NB4 (cell line): ENCODE results near the gene PNPLA7.
"Not testable (repeated sequence)": the region's sequence is repeated elsewhere in the genome, so short reads cannot be mapped to it uniquely, and the experiment has no call there.

Experiments
- DNase-seq: peaks from one replicate; pipeline ENCODE4 v3.0.0; 2010; ENCODE audit warnings: low read depth
- H3K4me3 ChIP-seq: one replicate; pipeline ENCODE4 v1.5.1; 2011; ENCODE audit warnings: mild to moderate bottlenecking, low read depth, low read length, moderate library complexity
- CTCF ChIP-seq: IDR thresholded peaks from one replicate; pipeline ENCODE4 v1.5.1; 2012; ENCODE audit warnings: low read depth, low read length
- MAX ChIP-seq: IDR thresholded peaks from 2 replicates; pipeline ENCODE4 v1.6.1; 2011; ENCODE audit warnings: low read depth, low read length
- MYC ChIP-seq: IDR thresholded peaks from 2 replicates; pipeline ENCODE4 v1.6.1; 2011; ENCODE audit warnings: low read depth, low read length
- POLR2A ChIP-seq: IDR thresholded peaks from 2 replicates; pipeline ENCODE4 v1.6.1; 2011; ENCODE audit warnings: mild to moderate bottlenecking; ENCODE audit not compliant: insufficient read length; ENCODE audit errors: extremely low read depth

The PNPLA7 gene

DNA sequence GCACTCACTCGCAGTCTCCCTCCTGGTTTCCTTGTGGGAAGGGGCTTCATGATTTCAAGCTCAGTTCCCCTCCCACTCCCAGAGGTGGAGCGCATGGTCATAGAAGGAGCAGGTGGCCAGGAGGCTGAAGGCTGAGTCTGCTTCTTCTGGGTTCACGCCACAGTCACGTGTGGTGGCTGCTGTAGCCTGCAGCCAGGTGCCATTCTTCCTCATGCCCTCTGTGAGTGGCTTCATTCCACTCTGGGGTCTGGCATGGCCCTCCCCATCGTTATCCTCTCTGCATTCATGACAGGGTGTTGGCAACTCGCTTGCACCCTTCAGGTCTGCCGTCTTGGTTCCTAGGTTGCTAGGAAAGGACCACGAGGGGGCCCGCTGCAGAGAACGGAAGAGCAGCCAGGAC is 5.0 kb upstream of the PNPLA7 start:
- DNase-seq: no peak
- TF ChIP-seq POLR2A: no peak
- TF ChIP-seq MYC: no peak
- no peak for TF ChIP-seq MAX
- no peak for TF ChIP-seq CTCF
- H3K4me3 ChIP-seq: no peak overlapping the region

DNA sequence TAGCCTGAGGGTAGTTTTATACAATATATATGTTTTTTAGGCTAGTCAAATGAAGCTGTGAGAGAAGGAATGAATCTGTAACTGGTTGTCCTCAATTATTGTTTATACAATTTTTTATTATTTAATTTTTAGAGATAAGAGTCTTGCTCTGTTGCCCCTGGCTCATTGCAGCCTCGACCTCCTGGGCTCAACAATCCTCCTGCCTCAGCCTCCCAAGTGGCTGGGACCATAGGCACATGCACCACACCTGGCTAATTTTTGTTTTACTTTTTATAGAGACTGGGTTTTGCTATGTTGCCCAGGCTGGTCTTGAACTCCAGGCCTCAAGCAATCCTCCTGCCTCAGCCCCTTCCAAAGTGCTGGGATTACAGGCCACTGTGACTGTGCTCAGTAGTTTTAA is 4.1 kb upstream of the PNPLA7 start:
- H3K4me3 ChIP-seq: no peak overlapping the region
- no peak for DNase-seq
- TF ChIP-seq POLR2A (no peak), MAX (no peak), CTCF (no peak), MYC (no peak)

GRCh38 chr9:137553654-137554053 is 3.5 kb upstream of the PNPLA7 start:
- DNase-seq, H3K4me3 ChIP-seq: not testable (repeated sequence)

DNA sequence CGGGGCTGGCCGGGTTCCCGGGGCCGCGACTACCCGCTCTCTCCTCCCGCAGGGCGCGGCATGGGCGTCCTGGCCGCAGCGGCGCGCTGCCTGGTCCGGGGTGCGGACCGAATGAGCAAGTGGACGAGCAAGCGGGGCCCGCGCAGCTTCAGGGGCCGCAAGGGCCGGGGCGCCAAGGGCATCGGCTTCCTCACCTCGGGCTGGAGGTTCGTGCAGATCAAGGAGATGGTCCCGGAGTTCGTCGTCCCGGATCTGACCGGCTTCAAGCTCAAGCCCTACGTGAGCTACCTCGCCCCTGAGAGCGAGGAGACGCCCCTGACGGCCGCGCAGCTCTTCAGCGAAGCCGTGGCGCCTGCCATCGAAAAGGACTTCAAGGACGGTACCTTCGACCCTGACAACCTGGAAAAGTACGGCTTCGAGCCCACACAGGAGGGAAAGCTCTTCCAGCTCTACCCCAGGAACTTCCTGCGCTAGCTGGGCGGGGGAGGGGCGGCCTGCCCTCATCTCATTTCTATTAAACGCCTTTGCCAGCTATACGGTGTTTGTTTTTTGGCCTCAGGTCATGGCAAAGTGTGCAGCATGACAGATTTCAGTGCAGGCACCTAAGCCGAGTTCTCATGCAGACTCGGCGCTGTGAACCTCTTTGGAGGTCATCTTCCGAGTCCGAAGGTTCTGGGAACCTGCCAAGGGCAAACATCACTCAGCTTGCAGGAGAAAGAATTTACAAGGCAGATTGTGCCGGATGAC is 2.0 kb upstream of the PNPLA7 start:
- peak overlapping the region; percentile 78 for H3K4me3 ChIP-seq
- peak; percentile 51 for DNase-seq
- TF ChIP-seq MYC (no peak), CTCF (no peak), POLR2A (no peak), MAX (no peak)

DNA sequence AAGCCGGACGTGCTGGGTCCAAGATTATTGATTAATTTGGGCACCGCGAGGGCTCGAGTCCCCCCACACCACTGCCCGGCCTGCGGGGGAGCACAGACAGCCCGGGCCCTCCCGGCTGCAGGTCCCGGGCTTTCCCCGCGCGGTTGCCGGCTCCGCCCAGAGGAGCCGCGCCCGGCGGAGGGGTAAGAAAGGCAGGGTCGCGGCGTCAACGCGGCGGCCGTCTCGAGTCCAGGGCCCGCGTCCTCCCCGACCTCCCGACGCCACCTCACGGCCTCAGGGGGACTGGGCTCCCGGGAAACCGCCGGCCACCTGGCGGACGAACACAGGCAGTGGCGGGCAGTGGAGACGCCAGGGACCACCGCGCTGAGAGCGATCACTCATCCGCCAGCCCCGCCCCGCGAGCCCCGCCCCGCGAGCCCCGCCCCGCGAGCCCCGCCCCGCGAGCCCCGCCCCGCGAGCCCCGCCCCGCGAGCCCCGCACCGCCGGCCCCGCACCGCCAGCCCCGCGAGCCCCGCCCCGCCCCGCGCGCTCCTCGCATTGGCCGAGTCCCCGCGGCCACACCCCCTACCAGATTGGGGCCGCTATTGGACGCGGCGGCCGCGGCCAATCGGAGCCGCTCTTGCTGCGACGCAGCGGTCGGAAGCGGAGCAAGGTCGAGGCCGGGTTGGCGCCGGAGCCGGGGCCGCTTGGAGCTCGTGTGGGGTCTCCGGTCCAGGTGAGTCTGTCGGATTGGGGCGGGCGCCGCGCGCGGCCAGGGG is 1.2 kb upstream of the PNPLA7 start, which contains the start of gene MRPL41:
Gene MRPL41, plus strand, starts transcription at position 616 of the 758 bp plus-strand sequence. CDS start 203 bp downstream, outside the sequence.
- H3K4me3 ChIP-seq: peak within 1 kb of the TSS; percentile 78
- TF ChIP-seq CTCF (peak; percentile 18), POLR2A (peak; percentile 89), MYC (no peak), MAX (no peak)
- DNase-seq: peak; percentile 92

DNA sequence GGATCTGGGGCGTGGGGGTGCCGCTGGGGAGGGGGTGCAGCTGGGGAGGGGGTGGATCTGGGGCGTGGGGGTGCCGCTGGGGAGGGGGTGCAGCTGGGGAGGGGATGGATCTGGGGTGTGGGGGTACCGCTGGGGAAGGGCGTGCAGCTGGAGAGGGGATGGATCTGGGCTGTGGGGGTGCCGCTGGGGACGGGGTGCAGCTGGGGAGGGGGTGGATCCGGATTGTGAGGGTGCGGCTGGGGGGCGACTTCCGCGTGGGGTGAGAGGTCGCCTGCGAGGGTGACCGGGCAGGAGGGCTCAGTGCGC is 709 bp upstream of the PNPLA7 start:
- peak overlapping the region; percentile 47 for H3K4me3 ChIP-seq
- not testable (repeated sequence) for DNase-seq
